Left lobe of liver (tissue), 2 donors: ENCODE results near the gene ATP6V0B. TPM values are rescaled to one million over a fixed set of nuclear protein-coding genes. Genes with fewer than 3 reads are reported as not detected.

Source experiments
- ATAC-seq: fragments of 200-7000 bp; cut with Tn5 transposase; one replicate; pipeline ENCODE4 v1.9.1; 2020; ENCODE audit warnings: mild to moderate bottlenecking, moderate library complexity
- DNase-seq: peaks from one replicate; pipeline ENCODE4 v3.0.0-alpha.2; 2020; ENCODE audit warnings: low spot score
- total RNA-seq: library from RNA; stranded (reverse); gene quantifications from one replicate; pipeline ENCODE4 v1.2.1, GENCODE V29; 2021
- donor health status: DM: no; HTN: no; CAD: no; lungs with moderate emphysema.
- donor health status: DM: no; HTN: yes; CAD: no.

The ATP6V0B gene
- total RNA-seq, 1 donor from 2014 or later = 70.5 TPM

GRCh38 chr1:43982241-43982640, 7.5 kb downstream of the ATP6V0B start:
- no peak for ATAC-seq

DNA sequence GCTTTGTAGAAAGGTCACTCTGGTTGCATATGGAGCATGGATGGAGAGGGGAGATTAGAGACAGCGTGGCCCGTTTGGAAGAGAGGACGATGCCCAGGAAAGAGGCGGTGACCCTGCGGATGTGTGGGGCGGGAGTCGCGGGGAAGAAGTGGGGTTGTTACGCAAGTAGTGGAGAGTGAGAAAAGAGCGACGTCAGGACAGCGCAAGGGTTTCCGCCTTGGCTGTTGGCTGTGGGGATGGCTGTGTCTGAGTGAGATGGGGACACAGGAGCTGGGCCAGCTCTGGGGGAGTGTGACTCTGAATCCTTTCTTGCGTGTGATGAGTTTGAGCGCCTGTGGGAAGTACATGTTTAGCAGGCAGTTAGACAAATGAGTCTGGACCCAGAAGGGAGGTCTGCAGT, 8.0 kb downstream of the ATP6V0B start:
- DNase-seq (no peak), ATAC-seq (no peak)

More at GRCh38 chr1:43982241-43982640, 7.5 kb downstream of the ATP6V0B start:
- no peak for DNase-seq

DNA sequence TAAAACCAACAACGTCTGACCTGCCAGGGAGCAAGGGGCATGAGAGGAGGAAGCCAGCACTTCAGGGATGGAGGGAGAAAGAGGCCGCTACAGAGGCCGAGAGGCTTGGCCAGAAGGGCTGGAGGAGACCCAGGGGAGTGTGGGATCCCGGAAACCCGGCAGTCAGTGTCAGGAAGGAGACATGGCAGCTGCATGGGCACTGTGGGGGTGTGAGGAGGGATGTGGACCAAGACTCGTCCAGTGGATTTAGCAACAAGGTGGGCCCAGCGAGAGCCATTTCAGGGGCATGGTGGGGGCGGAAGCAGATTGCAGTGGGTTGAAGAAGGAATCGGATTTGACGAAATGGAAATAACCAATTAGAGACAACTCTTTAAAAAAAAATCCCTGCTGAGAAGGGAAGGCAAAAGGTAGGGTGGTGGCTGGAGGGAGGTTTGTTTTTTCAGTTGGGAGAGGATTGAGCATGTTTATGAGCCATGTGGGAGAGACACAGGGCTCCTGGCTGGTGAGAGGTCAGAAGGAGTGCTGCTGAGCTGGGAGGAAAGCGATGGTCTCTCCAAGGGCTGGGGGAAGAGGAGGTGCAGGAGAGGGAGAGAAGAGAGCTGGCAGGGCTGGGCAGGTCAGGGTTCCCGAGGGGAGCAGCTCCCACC, 8.6 kb downstream of the ATP6V0B start:
- no peak for DNase-seq
- ATAC-seq = no peak

DNA sequence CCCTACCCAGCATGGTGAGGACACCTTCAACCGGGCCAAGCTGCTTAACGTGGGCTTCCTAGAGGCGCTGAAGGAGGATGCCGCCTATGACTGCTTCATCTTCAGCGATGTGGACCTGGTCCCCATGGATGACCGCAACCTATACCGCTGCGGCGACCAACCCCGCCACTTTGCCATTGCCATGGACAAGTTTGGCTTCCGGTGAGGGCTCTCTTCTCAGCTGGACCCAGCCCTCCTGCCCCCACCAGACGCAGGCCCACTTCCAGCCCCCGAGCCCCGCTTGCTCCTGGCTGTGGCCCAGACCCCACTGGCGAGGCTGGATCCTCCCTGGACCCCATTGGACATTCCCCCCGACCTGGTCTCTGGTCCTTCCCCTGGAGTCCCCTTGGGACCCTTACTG, 10.1 kb downstream of the ATP6V0B start:
- ATAC-seq (no peak), DNase-seq (no peak)

GRCh38 chr1:43985984-43986595, 11.3 kb downstream of the ATP6V0B start:
- DNase-seq (no peak), ATAC-seq (no peak)

DNA sequence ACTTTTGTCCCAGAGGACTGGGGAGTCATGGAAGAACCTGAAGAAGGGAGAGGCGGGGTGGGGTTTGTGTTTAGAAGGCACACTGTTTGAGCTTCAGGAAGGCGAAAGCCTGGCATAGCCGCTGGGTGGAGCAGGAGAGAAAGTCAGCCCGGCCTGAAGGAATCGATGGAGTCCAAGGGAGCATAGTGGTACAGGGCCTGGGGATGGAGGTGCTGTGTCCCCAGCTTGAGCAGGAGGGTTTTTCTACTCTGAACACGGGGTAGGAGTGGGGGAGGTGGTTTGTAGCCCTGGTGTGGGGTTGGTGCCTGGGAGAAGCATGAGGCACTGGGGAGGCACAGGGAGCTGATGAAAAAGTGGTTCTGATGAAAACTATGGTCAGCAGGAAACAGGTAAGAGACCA, 12.0 kb downstream of the ATP6V0B start:
- ATAC-seq = no peak
- no peak for DNase-seq

DNA sequence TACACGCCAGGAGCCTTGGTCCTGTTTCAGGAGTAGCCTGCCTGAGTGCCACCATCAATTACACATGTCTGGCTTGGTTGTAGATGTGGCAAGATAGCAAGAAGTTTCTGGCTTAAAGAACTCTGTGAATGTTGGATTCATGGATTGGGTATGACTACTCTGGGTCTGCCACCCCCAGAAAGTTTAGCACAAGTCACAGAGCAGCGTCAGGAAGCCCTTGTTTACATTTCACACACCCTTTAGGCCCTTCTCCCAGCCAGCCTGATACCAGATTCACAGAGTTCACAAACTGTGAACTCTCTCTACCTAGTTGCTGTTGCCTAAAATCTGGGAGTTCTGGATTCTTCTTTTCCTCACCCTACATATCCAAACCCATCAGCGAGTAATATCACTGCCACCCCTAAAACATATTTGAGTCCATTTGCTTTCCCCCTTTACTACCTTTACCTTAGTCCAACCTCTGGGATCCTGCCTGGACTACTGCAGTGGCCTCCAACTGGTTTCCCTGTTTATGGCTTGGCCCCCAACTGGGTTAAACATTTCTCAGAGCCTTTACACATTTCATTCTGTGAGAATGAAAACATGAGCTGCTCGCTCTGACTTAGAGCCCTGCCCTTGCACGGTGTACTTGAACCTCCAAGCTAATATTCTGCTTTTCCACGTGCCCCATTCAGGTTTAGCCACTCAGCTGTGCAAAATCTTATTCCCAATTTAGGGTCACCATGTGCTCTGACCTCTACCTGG, 12.6 kb downstream of the ATP6V0B start:
- ATAC-seq = no peak
- DNase-seq = no peak

DNA sequence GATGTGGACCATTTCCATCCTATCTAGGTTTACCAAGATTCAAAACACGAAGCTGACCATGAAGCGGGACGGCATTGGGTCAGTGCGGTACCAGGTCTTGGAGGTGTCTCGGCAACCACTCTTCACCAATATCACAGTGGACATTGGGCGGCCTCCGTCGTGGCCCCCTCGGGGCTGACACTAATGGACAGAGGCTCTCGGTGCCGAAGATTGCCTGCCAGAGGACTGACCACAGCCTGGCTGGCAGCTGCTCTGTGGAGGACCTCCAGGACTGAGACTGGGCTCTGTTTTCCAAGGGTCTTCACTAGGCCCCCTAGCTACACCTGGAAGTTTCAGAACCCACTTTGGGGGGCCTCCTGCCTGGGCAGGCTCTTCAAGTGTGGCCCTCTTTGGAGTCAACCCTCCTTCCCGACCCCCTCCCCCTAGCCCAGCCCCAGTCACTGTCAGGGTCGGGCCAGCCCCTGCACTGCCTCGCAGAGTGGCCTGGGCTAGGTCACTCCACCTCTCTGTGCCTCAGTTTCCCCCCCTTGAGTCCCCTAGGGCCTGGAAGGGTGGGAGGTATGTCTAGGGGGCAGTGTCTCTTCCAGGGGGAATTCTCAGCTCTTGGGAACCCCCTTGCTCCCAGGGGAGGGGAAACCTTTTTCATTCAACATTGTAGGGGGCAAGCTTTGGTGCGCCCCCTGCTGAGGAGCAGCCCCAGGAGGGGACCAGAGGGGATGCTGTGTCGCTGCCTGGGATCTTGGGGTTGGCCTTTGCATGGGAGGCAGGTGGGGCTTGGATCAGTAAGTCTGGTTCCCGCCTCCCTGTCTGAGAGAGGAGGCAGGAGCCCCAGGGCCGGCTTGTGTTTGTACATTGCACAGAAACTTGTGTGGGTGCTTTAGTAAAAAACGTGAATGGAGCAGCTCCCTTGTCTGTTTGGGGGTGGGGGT, 15.8 kb downstream of the ATP6V0B start:
- ATAC-seq = no peak
- no peak for DNase-seq

DNA sequence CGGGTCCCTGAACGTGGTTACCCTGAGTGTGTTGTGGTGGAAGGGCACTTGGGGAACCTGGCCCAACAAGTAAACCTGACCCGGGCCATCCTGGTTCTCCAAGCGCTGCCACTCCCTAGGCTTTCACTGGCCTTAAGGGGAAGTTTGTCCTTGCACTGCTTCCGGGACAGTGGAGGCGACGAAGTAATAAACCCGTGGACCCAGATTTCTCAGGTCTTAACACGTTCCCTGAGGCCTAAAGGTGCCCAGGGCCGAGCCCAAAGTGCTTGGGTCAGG, 16.4 kb downstream of the ATP6V0B start:
- ATAC-seq = no peak
- DNase-seq = no peak

DNA sequence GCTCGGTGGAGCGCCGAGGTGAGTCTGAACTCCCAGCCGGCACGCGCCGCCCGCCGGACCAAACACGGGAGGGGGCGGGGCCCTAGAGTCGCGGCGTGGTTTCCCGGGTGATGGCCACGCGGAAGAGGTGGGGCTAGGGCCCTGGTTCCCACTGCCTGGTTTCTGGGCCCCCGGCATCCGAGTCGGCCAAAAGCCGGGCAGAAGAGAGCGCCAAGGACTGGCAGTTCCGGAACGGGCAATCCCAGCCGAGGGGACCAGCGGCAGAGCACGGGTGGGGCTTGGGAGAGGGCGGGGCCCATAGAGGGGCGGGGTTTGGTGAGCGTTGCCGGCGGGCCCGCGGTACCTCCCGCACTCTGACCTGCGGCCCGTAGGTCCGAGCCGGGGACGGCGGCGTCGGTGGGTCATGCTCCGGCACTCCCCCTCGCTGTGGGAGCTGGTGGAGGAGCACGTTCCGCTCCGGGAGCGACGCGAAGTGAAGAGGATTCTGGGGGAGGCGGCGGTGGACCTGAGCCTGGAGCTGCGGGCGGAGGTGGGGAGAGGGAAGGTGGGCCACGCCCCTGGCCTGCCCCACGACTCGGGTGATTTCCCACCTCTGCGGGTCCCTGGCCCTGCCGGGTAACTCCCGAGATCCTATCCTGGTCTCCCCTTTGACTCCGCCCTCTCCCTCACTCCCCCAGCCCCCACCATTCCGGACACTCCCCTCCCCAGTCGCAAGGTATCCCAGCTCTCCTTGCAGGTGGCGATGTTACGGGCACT, 16.9 kb downstream of the ATP6V0B start, which contains the start of gene CCDC24:
Gene CCDC24, plus strand, starts transcription at position 124 of the 756 bp plus-strand sequence. Its CDS starts 280 bp downstream, at position 404.
- DNase-seq = peak; percentile 94

GRCh38 chr1:43992232-43992995, 17.7 kb downstream of the ATP6V0B start:
- DNase-seq (no peak), ATAC-seq (no peak)

More for the DNA sequence above, 16.9 kb downstream of the ATP6V0B start, which contains the start of gene CCDC24:
- ATAC-seq = peak; percentile 91

GRCh38 chr1:43993206-43993914, 18.6 kb downstream of the ATP6V0B start:
- DNase-seq (no peak), ATAC-seq (no peak)

DNA sequence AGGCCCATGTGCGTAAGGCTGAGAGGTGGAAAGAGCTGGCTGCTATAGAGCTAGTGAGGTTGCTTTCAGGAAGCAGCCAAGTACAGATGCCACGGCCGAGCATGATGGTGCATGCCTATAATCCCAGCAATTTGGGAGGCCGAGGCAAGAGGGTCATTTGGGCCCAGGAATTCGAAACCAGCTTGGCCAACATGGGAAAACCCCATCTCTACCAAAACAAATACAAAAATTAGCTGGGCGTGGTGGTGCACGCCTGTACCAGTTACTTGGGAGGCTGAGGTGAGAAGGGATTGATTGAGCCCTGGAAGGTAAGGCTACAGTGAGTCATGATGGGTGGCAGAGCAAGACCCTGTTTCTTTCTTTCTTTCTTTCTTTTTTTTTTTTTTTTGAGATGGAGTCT, 19.3 kb downstream of the ATP6V0B start:
- DNase-seq = no peak
- no peak for ATAC-seq

- no peak for ATAC-seq
- no peak for DNase-seq
Measured at GRCh38 chr1:43994794-43995790, 20.3 kb downstream of the ATP6V0B start.

DNA sequence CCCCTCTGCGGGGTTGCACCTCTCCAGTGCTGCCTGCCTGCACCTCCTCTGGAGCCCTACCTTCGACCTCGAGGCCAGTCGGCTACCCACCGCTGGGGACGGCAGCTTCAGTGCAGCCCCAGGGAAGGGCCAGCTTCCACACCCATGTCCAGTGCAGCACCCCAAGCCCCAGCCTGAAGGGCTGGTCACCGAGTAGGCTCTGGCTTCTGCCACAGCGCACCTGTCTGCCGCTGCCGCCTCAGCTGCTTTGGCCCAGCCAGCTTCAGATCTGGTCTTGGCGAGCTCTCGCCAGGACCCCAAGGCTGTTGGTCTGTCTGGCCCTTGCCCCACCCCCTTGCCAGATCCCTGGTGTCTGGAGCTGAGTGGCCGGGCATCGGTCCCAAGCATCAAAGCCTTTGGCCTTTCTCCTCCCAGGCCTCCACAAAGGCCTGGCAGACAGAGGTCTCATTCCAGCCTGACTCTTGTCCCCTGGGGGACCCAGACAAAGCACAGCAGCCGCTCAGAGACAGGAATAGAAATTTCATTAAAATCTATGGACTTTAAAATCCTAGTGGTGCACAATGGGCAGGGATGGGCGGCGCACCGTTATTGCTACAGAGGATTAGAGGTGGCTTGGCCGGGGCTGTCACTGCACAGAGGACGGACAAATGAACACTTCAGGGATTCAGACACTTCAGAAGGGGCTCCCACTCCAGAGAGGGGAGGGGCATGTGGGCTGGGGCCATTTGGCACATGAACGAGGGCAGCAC, 21.4 kb downstream of the ATP6V0B start:
- no peak for ATAC-seq
- no peak for DNase-seq

- no peak for DNase-seq
- no peak for ATAC-seq
Measured at GRCh38 chr1:43996733-43997115, 22.0 kb downstream of the ATP6V0B start.
